Thoracic aorta (tissue), 2 donors: ENCODE data around the gene RBPJL. TPM values are rescaled to one million over a fixed set of nuclear protein-coding genes. Genes with fewer than 3 reads are reported as not detected.

ENCODE experiments used
- ATAC-seq: fragments of 150-250 bp; one replicate; pipeline ENCODE4 v1.8.0; 2017; ENCODE audit warnings: low read depth; ENCODE audit not compliant: insufficient number of reproducible peaks, low FRiP score
- DNase-seq: peaks from one replicate; pipeline ENCODE4 v3.0.0-alpha.2; 2020; ENCODE audit warnings: low spot score
- H3K27ac ChIP-seq, 2 donors: fragments of 200-600 bp; sonication (generic); 1 replicate in 1 of 2; 2 replicates in 1 of 2; pipeline ENCODE4 v1.5.1; 2016; ENCODE audit warnings: mild to moderate bottlenecking in 2 of 2, moderate library complexity in 2 of 2
- H3K27me3 ChIP-seq: fragments of 200-600 bp; sonication (generic); replicated peaks from 2 replicates; pipeline ENCODE4 v1.6.0; 2016; ENCODE audit warnings: mild to moderate bottlenecking; ENCODE audit not compliant: insufficient read depth
- H3K36me3 ChIP-seq: fragments of 200-600 bp; sonication (generic); one replicate; pipeline ENCODE4 v1.5.1; 2016
- H3K4me1 ChIP-seq, 2 donors: fragments of 200-600 bp; sonication (generic); 1 replicate in 1 of 2; 2 replicates in 1 of 2; pipeline versions ENCODE4 v1.5.1 to v1.6.0; 2016; ENCODE audit warnings: low read depth in 2 of 2, mild to moderate bottlenecking in 1 of 2; ENCODE audit not compliant: control insufficient read depth in 1 of 2
- H3K4me3 ChIP-seq: fragments of 200-600 bp; sonication (generic); 2 replicates; pipeline ENCODE4 v1.5.1; 2016; ENCODE audit warnings: mild to moderate bottlenecking
- H3K9me3 ChIP-seq: fragments of 200-600 bp; sonication (generic); 2 replicates; pipeline ENCODE4 v1.5.1; 2016
- total RNA-seq, 2 donors: library from RNA; depleted of rRNA; stranded (reverse); fragments of >200 nt; gene quantifications; one replicate each; pipeline versions ENCODE4 v1.1.0 to v1.2.3, GENCODE V29; 2016
- TF ChIP-seq, protein P1 (sequence below): fragments of 200-600 bp; sonication (generic); IDR thresholded peaks from one replicate; pipeline ENCODE4 v1.5.1; 2019; ENCODE audit warnings: antibody characterized with exemption

RBPJL gene
- total RNA-seq, 2 donors from 2014 or later, result not detected

GRCh38 chr20:45352729-45353128, 46.1 kb downstream of the RBPJL start:
- Histone ChIP-seq H3K36me3 (no peaks in the 10 kb centered on the region), H3K27ac (no peak overlapping the region), H3K4me1 (peaks cover 13 to 14% of the 10 kb centered on the region in 2 donors), H3K4me3 (no peak overlapping the region), H3K9me3 (no peaks in the 10 kb centered on the region), H3K27me3 (no peaks in the 10 kb centered on the region)
- ATAC-seq (no peak), DNase-seq (no peak)
- TF ChIP-seq, protein P1, sequence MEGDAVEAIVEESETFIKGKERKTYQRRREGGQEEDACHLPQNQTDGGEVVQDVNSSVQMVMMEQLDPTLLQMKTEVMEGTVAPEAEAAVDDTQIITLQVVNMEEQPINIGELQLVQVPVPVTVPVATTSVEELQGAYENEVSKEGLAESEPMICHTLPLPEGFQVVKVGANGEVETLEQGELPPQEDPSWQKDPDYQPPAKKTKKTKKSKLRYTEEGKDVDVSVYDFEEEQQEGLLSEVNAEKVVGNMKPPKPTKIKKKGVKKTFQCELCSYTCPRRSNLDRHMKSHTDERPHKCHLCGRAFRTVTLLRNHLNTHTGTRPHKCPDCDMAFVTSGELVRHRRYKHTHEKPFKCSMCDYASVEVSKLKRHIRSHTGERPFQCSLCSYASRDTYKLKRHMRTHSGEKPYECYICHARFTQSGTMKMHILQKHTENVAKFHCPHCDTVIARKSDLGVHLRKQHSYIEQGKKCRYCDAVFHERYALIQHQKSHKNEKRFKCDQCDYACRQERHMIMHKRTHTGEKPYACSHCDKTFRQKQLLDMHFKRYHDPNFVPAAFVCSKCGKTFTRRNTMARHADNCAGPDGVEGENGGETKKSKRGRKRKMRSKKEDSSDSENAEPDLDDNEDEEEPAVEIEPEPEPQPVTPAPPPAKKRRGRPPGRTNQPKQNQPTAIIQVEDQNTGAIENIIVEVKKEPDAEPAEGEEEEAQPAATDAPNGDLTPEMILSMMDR, result no peak

- H3K36me3 ChIP-seq, result no peaks in the 10 kb centered on the region
- peaks cover 20 to 21% of the 10 kb centered on the region in 2 donors for H3K4me1 ChIP-seq
- ATAC-seq (no peak), DNase-seq (no peak)
- TF ChIP-seq, protein P1, result no peak
- no peaks in the 10 kb centered on the region for H3K9me3 ChIP-seq
- no peaks in the 10 kb centered on the region for H3K27me3 ChIP-seq
- H3K4me3 ChIP-seq, result no peak overlapping the region
- no peak overlapping the region for H3K27ac ChIP-seq
These were observed 47.1 kb downstream of the RBPJL start for GRCh38 chr20:45353746-45354145.

- Histone ChIP-seq H3K9me3 (no peaks in the 10 kb centered on the region), H3K36me3 (no peaks in the 10 kb centered on the region), H3K27ac (no peak overlapping the region), H3K27me3 (no peaks in the 10 kb centered on the region), H3K4me3 (no peak overlapping the region), H3K4me1 (peaks cover 25 to 26% of the 10 kb centered on the region in 2 donors)
- DNase-seq (no peak), ATAC-seq (no peak)
- TF ChIP-seq, protein P1, result no peak
These were observed 48.0 kb downstream of the RBPJL start for GRCh38 chr20:45354423-45355208.

DNA sequence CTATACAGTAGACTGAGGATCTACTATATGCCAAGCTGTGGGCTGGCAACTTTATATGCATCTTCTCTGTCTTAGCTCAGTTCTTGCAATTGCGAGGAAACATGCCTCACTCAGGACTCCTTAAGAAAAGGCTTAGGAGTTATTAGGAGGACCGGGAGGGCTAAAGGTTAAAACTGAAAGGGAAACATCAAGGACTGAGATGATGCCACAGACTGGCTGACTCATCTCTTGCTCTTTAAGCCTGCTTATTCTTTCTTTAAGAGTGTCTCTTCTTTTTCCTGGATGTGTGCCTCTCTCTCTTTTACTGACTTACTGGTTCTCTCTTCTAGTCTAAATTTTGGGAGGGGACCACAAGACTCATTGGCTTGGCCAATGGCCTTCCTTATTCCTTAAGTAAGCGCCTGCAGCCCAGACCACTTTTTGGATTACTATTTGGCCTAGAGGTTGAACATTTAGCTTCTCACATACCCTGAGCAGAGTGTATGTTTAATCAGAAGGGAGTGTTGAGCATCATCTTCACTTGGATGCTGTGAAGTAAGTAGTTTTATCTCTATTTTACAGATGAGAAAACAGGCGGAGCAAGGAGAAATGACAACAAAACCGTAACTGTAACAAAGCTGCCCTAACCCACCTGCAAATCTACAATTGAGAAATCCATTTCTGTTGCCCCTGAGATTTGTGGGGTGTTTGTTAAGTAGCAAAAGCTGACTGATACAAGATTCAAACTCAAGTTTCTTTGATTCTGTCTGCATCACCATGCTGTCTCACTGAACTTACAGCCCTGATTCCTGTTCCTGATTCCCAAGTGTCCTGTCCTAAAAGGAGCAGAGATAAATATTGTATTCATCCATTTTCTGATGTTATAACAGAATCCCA, 48.8 kb downstream of the RBPJL start:
- no peak overlapping the region for H3K4me3 ChIP-seq
- H3K27ac ChIP-seq, result no peak overlapping the region
- H3K36me3 ChIP-seq, result no peaks in the 10 kb centered on the region
- no peaks in the 10 kb centered on the region for H3K27me3 ChIP-seq
- peaks cover 25 to 32% of the 10 kb centered on the region in 2 donors for H3K4me1 ChIP-seq
- TF ChIP-seq, protein P1, result no peak
- no peak for DNase-seq
- H3K9me3 ChIP-seq, result no peaks in the 10 kb centered on the region
- no peak for ATAC-seq
